Stimulated activated CD4-positive, alpha-beta T cell treated with anti-CD3 and anti-CD28 coated beads, Interleukin-12 subunit alpha, Interleukin-12 subunit beta, amount 100 ng/mL, for 4 hours (primary cell): ENCODE measurements around the gene SHB.
A peak's percentile ranks its signal among the peaks of the same experiment; 100 is the strongest.

Experiments used
- DNase-seq: peaks from one replicate; pipeline ENCODE4 v3.0.0-alpha.2; 2020

Gene SHB

DNA sequence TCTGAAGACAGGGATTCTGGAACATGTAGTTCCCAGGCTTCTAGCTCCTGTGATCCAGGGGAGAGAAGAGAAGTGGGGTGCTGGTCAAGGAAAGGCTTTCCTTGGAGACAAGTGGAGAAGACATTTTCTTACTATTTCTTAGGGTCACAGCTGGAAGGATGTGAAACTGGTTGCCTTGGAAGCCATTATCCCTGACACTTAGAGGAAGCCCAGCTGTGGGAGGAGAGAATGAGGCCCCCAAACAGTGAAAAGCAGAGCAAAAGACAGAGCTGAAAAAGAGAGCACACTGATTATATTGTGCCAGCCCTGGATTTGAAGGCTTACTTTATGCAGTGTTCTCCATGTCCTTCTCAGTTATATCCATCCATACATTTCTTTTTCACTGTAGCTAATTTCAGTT is 17.5 kb upstream of the SHB start:
- DNase-seq, result no peak

- DNase-seq, result no peak
Measured at GRCh38 chr9:38085308-38085707, 16.3 kb upstream of the SHB start.

DNA sequence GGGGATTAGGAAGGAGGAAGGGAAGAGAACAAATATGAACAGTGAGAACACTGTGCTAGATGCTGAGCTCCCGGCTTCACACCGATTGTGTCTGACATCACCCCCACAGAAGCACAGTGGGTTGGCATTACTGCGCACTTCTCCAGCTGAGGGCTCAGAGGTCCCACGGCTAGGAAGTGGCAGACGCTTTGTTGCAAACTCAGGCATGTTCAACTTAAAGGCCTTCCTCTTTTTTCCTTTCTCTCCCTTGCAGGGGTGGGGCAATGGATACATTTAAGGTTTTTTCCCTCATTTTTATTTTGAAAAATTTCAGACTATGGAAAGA is 15.5 kb upstream of the SHB start:
- DNase-seq, result no peak

- no peak for DNase-seq
Measured at GRCh38 chr9:38083858-38084555, 15.0 kb upstream of the SHB start.

DNA sequence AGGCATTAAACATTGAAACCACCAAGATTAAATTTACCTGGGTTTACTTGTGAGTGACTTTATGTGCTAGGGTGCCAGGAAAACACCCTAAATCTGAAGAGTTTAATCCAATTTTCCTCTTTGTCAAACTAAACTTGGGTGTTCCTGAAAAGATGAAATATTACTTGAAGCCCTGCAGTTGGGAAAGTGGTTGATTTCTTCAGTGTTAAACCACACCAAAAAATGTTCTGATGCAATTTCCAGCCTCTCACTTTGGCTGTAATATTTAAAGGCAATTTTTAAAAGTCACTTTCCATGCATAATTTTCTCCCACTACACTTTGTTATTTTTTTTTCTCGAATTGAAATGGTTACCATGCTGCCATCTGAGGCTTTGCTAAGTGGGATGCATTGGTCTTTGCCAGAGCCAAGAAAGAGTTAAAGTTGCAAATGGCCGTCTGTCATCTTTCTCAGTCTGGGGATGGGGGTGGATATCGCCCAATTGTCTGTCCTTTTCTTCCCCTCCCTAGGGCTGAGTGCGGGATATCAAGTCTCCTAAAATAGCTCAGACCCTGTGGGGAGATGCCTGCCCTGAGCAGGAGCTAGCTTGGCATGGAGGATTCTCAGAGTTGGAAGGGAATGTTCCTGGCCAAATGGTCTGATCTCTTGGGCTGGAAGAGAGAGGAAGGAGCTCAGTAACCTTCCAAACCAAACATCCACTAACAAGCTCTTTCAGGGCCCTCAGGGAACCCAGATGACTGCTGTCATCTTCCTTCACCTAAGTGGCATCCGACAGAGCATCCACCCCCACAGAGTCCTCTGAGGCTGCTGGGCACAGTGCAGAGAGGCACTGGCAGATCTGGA is 13.6 kb upstream of the SHB start:
- DNase-seq, result no peak

GRCh38 chr9:38081356-38082108 is 12.5 kb upstream of the SHB start:
- no peak for DNase-seq

DNA sequence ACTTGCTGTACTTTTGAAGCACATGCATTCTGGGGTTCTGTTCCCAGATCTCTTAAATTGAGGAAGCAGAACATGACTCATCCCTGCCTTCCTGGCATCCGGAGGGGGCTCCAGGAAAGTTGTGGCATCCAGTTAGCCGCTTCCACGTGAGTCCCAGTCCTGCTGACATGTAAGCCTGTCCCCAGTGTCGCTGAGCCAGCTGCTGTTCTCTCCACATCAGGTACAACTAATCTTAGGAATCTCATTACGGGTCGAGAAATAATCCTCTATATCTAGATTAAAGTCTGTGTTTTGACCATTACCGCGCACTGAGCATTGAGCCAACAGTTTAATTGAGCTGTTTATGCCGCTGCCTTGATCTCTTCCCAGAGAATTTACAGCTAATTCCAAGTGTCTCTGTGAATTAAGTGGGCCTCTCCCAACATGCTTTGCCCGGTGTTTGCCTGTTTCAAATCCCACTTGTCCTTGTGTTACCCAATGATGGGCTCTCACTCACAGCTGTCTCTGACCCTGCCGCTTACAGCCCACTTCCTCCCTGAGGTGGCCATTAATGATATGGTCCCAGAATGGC is 10.5 kb upstream of the SHB start:
- no peak for DNase-seq

- no peak for DNase-seq
Measured at GRCh38 chr9:38075272-38075671, 6.2 kb upstream of the SHB start.

GRCh38 chr9:38074441-38074961 is 5.5 kb upstream of the SHB start:
- DNase-seq, result no peak

DNA sequence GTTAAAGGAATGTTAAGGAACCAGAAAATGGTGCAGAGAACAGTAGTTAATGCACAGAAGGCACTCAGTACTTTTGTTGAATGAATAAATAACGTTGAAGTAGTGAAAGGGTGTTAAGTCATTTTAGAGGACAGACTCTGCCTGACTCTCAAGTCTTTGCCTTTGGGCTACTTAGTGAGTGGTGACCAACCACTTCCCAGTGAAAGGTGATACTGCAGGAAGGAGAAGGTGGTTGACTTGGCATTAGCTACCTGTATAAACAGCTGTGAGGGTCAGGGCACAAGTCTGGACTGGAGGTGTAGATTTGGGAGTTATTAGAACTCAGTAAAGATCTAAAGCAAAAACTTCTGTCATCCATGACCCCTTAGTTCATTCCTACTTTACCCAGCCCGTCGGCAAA is 4.9 kb upstream of the SHB start:
- DNase-seq, result no peak

GRCh38 chr9:38071470-38072134 is 2.6 kb upstream of the SHB start:
- no peak for DNase-seq

DNA sequence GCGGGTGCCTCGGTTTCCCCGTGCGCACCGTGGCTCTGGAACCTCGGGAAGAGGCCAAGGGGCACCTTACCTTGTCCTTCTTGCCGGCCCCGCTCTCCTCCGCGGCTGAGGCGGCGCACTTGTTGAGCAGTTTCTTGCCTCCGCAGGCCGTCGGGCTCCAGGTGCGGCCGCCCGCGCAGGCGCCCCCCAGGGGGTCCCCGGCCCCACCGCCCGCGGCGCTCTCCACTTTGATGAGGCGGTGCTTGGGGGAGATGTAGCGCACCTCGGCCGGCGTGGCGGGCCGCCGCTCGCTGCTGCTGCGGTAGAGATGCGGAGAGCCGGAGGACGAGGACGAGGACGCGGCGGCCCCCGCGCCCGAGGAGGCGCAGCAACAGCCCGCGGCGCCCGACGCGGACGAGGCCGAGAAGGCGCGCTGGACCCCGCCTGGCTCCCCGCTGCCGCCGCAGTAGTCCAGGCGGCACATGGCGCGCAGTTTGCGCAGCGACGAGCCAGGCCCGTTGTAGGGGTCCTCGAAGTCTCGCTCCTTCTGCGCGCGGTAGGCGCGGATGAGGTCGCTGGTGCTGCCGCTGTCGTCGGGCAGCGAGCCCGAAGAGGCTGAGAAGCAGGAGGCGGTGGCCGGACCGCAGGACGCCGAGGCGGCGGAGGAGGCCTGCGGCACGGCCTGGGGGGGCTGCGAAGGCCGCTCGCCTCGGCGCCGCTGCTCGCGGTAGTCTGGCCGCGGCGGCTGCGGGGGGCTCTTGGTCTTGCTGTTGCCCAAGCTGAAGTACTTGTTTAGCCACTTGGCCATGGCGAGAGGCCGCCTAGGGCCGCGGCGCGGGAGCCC is 957 bp downstream of the SHB start:
- DNase-seq, result peak; percentile 11

- DNase-seq, result peak; percentile 20
Measured at GRCh38 chr9:38066914-38067858, 1.8 kb downstream of the SHB start.

DNA sequence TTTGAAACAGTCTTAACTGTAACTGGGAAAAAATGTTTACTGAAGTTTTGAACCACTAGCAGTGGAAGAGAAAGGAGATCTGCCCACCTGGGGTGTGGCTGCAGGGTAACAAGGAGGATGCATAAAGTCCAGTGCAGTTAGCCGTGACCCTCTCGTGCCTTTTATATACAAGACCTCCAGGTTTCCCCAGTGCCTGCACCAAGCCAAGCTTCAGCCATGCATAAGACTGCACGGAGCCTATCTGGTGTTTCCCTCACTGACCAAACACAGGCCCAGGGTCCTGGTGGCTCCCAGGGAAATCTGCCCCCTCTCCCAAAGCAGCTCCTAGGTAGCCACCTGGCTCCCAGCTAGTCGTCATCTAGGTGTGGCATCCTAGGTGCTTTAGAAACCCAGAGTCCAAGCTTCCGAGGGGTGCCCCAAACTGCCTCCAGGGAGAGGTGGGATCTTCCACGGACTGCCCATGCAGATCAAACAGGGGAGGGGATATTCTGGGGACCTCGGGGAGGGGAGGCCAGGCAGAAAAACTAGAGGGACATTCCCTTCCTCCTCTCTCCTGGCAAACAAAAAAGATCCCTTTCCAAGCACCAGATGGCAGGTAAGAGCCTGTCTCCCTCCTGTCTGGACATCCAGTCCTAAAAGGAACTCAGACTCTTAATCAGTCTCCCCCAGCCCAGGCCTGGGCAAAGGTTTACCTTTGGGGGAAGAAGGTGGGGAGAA is 2.7 kb downstream of the SHB start:
- DNase-seq, result no peak

DNA sequence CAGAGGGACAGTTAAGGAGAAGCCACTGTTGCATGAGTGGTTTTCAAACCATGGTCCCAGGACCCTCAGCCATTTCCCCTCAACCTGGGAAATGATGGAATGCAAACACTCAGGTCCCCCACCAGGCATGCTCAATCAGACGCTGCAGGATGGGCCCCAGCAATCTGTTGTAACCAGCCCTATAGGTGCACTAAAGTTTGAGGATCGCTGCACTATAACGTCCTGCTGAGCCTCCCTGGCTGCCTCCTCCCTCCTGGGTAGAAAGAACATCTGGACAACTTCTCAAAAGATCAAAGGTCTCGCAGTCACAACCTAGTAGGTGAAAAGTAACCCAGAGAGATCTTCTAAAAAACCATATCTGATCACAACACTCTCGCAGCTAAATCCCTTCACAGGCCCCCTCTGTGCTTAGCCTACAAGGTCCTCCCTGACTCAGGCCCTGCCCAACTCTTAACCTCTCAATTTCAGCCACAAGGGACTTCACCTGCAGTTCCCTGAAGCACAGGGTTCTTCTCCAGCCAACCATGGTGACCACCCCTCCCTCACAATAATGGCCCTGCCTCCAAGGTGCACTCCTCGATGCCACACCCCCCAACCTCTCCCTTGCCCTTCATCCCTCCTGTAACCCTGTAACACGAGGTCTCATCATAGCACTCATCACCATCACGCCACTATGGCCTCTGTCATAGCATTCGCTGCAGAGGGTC is 3.5 kb downstream of the SHB start:
- DNase-seq, result no peak

DNA sequence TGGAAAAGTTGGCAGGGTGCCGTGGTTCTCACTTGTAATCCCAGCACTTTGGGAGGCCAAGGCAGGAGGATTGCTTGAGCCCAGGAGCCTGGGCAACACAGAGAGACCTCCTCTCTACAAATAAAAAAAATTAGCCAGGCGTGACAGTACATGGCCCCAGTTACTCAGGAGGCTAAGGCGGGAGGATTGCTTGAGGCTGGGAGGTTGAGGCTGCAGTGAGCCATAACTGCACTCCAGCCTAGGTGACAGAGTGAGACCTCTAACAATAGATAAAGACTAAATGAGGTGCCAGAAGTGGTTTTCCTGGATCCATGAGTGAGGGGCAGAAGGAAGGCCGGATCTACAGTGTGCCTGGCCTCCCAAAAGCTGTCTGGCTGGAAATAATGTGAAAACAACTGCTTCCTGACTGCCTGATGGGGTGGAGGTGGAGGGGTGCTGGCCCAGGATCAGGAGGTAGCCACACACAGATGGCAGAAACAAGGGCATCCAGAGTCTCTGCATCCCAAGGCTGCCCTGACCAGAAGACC is 4.1 kb downstream of the SHB start:
- no peak for DNase-seq

GRCh38 chr9:38063363-38063707 is 5.7 kb downstream of the SHB start:
- DNase-seq, result no peak

- DNase-seq, result no peak
Measured at GRCh38 chr9:38062498-38063362, 6.3 kb downstream of the SHB start.
